T-cell (primary cell): ENCODE data around the gene BBS2. TPM values are rescaled to one million over a fixed set of nuclear protein-coding genes. Genes with fewer than 3 reads are reported as not detected.

Experiments used
- ATAC-seq, 4 experiments: fragments of 200-7000 bp in 3 of 4; fragments of 150-1000 bp in 1 of 4; cut with Tn5 transposase; replicated peaks in 1 of 4; 1 replicate in 3 of 4; 2 replicates in 1 of 4; pipeline ENCODE4 v1.10.0; 2021; ENCODE audit warnings: moderate library complexity in 3 of 4, mild to moderate bottlenecking in 2 of 4, moderate number of reproducible peaks in 1 of 4
- CTCF ChIA-PET, 2 donors: fragments of 300-600 bp; sonication (Branson Sonifier 250); formaldehyde crosslinking; loops; one replicate each; lab custom pipeline; 2022; ENCODE audit warnings: antibody characterized with exemption in 2 of 2; lab: Charles Lee
- POLR2A ChIA-PET, 2 donors: fragments of 300-600 bp; sonication (Branson Sonifier 250); formaldehyde crosslinking; loops; one replicate each; lab custom pipeline; 2022; ENCODE audit warnings: antibody characterized with exemption in 2 of 2; lab: Charles Lee
- DNase-seq, 35 experiments: peaks; one replicate each; pipeline versions ENCODE4 v3.0.0 to v3.0.0-alpha.2; 2013 to 2023
- H3K27ac ChIP-seq: one replicate; pipeline ENCODE4 v1.5.1; 2013; ENCODE audit warnings: low read length
- H3K27me3 ChIP-seq, 2 experiments: replicated peaks in 1 of 2; 1 replicate in 1 of 2; 2 replicates in 1 of 2; pipeline versions ENCODE4 v1.6.1 to v1.7.0; 2013; ENCODE audit warnings: low read length in 1 of 2, mixed read lengths in 1 of 2; ENCODE audit not compliant: control insufficient read depth in 2 of 2, insufficient read depth in 2 of 2; ENCODE audit errors: extremely low read depth in 1 of 2
- H3K36me3 ChIP-seq, 2 donors: 1 replicate in 1 of 2; 2 replicates in 1 of 2; pipeline versions ENCODE4 v1.6.1 to v1.7.0; 2013; ENCODE audit warnings: low read length in 1 of 2; ENCODE audit not compliant: control insufficient read depth in 2 of 2, insufficient read depth in 1 of 2; ENCODE audit errors: extremely low read depth in 1 of 2
- H3K4me1 ChIP-seq, 2 experiments: 1 replicate in 1 of 2; 2 replicates in 1 of 2; pipeline versions ENCODE4 v1.6.1 to v1.7.0; 2013; ENCODE audit warnings: low read length in 2 of 2, mixed read lengths in 1 of 2; ENCODE audit not compliant: insufficient read depth in 2 of 2, control insufficient read depth in 1 of 2; ENCODE audit errors: extremely low read depth in 1 of 2
- H3K4me3 ChIP-seq, 2 donors: 1 replicate in 1 of 2; 2 replicates in 1 of 2; pipeline versions ENCODE4 v1.5.1 to v1.7.0; 2013; ENCODE audit warnings: mild to moderate bottlenecking in 2 of 2, low read length in 1 of 2, moderate library complexity in 1 of 2; ENCODE audit not compliant: control insufficient read depth in 1 of 2; ENCODE audit errors: extremely low read depth in 1 of 2
- H3K9me3 ChIP-seq: 2 replicates; pipeline ENCODE4 v1.7.0; 2013
- H3K27ac Mint-ChIP-seq, 2 donors: one replicate each; pipeline ENCODE4 v1.8.0; 2020 to 2021; ENCODE audit warnings: mild to moderate bottlenecking in 2 of 2, mixed read lengths in 2 of 2
- H3K27me3 Mint-ChIP-seq, 2 donors: one replicate each; pipeline ENCODE4 v1.8.0; 2021 to 2022; ENCODE audit warnings: mixed read lengths in 2 of 2
- H3K36me3 Mint-ChIP-seq: one replicate; pipeline ENCODE4 v1.8.0; 2021; ENCODE audit warnings: mixed read lengths
- H3K4me1 Mint-ChIP-seq, 3 donors: one replicate each; pipeline ENCODE4 v1.8.0; 2020 to 2022; ENCODE audit warnings: mixed read lengths in 3 of 3, mild to moderate bottlenecking in 1 of 3
- H3K4me3 Mint-ChIP-seq, 3 donors: one replicate each; pipeline ENCODE4 v1.8.0; 2020 to 2022; ENCODE audit warnings: mild to moderate bottlenecking in 3 of 3, mixed read lengths in 3 of 3, moderate library complexity in 3 of 3
- H3K9me3 Mint-ChIP-seq, 3 donors: one replicate each; pipeline ENCODE4 v1.8.0; 2020 to 2022; ENCODE audit warnings: mixed read lengths in 3 of 3
- WGBS: methylation state at CpG from one replicate; pipeline ENCODE4 v1.1.5; 2013; ENCODE audit warnings: missing lambda C conversion rate; ENCODE audit not compliant: insufficient coverage; 5-methylcytosine and 5-hydroxymethylcytosine counted together
- total RNA-seq, 35 experiments: library from RNA in 6 of 35; stranded (reverse) in 6 of 35; fragments of 120-200 nt in 1 of 35; gene quantifications; one replicate each; pipeline versions ENCODE4 v1.2.1 to v1.2.4 and lab custom pipeline; 2013 to 2026

Gene BBS2
- total RNA-seq, 5 donors from 2014 or later (not counting 1 experiment from before 2014, with no cell fraction given): 63.1 to 84.6 (median 76.6) TPM

- Histone ChIP-seq H3K4me3 (no peak overlapping the region), H3K36me3 (peaks cover 3 to 26% of the 10 kb centered on the region in 2 donors), H3K4me1 (no peaks in the 10 kb centered on the region), H3K27me3 (no peaks in the 10 kb centered on the region), H3K9me3 (no peaks in the 10 kb centered on the region), H3K27ac (no peak overlapping the region)
- WGBS: no CpG with 5 or more reads among the region's 5 CpGs
- Mint-ChIP-seq H3K27me3 (no peaks in the 10 kb centered on the region), H3K4me1 (no peaks in the 10 kb centered on the region), H3K9me3 (no peaks in the 10 kb centered on the region), H3K27ac (no peak overlapping the region), H3K36me3 (peaks cover 37% of the 10 kb centered on the region), H3K4me3 (no peak overlapping the region)
- POLR2A ChIA-PET: no interaction called here
- ATAC-seq (no peak), DNase-seq (no peak)
- CTCF ChIA-PET: no interaction called here
Observed at GRCh38 chr16:56488035-56488434, 31.8 kb downstream of the BBS2 start.

GRCh38 chr16:56483394-56483793 lies 36.4 kb downstream of the BBS2 start:
- ATAC-seq: no peak
- no peaks in the 10 kb centered on the region for H3K4me1 ChIP-seq
- H3K36me3 ChIP-seq: peaks cover 9 to 53% of the 10 kb centered on the region in 2 donors
- no peaks in the 10 kb centered on the region for H3K27me3 ChIP-seq
- CTCF ChIA-PET: no interaction called here
- H3K9me3 ChIP-seq: no peaks in the 10 kb centered on the region
- no peak for DNase-seq
- no peak overlapping the region for H3K27ac ChIP-seq
- H3K4me1 Mint-ChIP-seq: peaks cover 0 to 6% (median 3%) of the 10 kb centered on the region in 3 donors
- no peak overlapping the region for H3K4me3 Mint-ChIP-seq
- H3K4me3 ChIP-seq: no peak overlapping the region
- no peaks in the 10 kb centered on the region for H3K9me3 Mint-ChIP-seq
- POLR2A ChIA-PET: no interaction called here
- no peak overlapping the region for H3K27ac Mint-ChIP-seq
- peaks cover 35% of the 10 kb centered on the region for H3K36me3 Mint-ChIP-seq
- H3K27me3 Mint-ChIP-seq: no peaks in the 10 kb centered on the region

GRCh38 chr16:56482683-56483236 lies 37.1 kb downstream of the BBS2 start:
- peaks cover 0 to 6% (median 3%) of the 10 kb centered on the region in 3 donors for H3K4me1 Mint-ChIP-seq
- H3K27ac ChIP-seq: no peak overlapping the region
- H3K36me3 ChIP-seq: peaks cover 9 to 56% of the 10 kb centered on the region in 2 donors
- DNase-seq (no peak), ATAC-seq (no peak)
- no peaks in the 10 kb centered on the region for H3K9me3 Mint-ChIP-seq
- peaks cover 35% of the 10 kb centered on the region for H3K36me3 Mint-ChIP-seq
- H3K9me3 ChIP-seq: no peaks in the 10 kb centered on the region
- WGBS: 88% methylated on average over 3 of the region's 5 CpGs
- no peak overlapping the region for H3K4me3 ChIP-seq
- H3K4me3 Mint-ChIP-seq: no peak overlapping the region
- POLR2A ChIA-PET: no interaction called here
- CTCF ChIA-PET: no interaction called here
- H3K27me3 ChIP-seq: no peaks in the 10 kb centered on the region
- H3K27ac Mint-ChIP-seq: no peak overlapping the region
- H3K27me3 Mint-ChIP-seq: no peaks in the 10 kb centered on the region
- H3K4me1 ChIP-seq: no peaks in the 10 kb centered on the region

- Mint-ChIP-seq H3K36me3 (peaks cover 44% of the 10 kb centered on the region), H3K27ac (no peak overlapping the region), H3K27me3 (no peaks in the 10 kb centered on the region), H3K4me1 (peaks cover 4 to 8% (median 6%) of the 10 kb centered on the region in 3 donors), H3K9me3 (no peaks in the 10 kb centered on the region), H3K4me3 (no peak overlapping the region)
- ChIA-PET CTCF (interaction anchor here in 1 of 2 donors (0.6 kb wide), 1 partner anchor 599 kb away, joined by 8 read pairs; no protein-coding TSS in a partner anchor), POLR2A (no interaction called here)
- Histone ChIP-seq H3K4me3 (no peak overlapping the region), H3K36me3 (peaks cover 9 to 65% of the 10 kb centered on the region in 2 donors), H3K9me3 (no peaks in the 10 kb centered on the region), H3K4me1 (no peaks in the 10 kb centered on the region), H3K27me3 (no peaks in the 10 kb centered on the region), H3K27ac (no peak overlapping the region)
- no peak for DNase-seq
- no peak for ATAC-seq
- WGBS: no CpG with 5 or more reads among the region's 2 CpGs
Observed at GRCh38 chr16:56481468-56482122, 38.2 kb downstream of the BBS2 start.

GRCh38 chr16:56480776-56481467 lies 38.9 kb downstream of the BBS2 start:
- no peak overlapping the region for H3K27ac ChIP-seq
- H3K4me3 Mint-ChIP-seq: no peak overlapping the region
- ATAC-seq: no peak
- H3K27me3 Mint-ChIP-seq: no peaks in the 10 kb centered on the region
- no peaks in the 10 kb centered on the region for H3K27me3 ChIP-seq
- peaks cover 9 to 72% of the 10 kb centered on the region in 2 donors for H3K36me3 ChIP-seq
- peak overlapping the region in 1 of 2 donors; percentile 12 for H3K27ac Mint-ChIP-seq
- H3K9me3 ChIP-seq: no peaks in the 10 kb centered on the region
- H3K36me3 Mint-ChIP-seq: peaks cover 42% of the 10 kb centered on the region
- peaks cover 4 to 8% (median 6%) of the 10 kb centered on the region in 3 donors for H3K4me1 Mint-ChIP-seq
- ChIA-PET POLR2A (no interaction called here), CTCF (no interaction called here)
- DNase-seq: no peak
- WGBS: 85% methylated on average over 4 of the region's 7 CpGs
- no peaks in the 10 kb centered on the region for H3K4me1 ChIP-seq
- H3K9me3 Mint-ChIP-seq: no peaks in the 10 kb centered on the region
- H3K4me3 ChIP-seq: no peak overlapping the region

- peaks cover 45% of the 10 kb centered on the region for H3K36me3 Mint-ChIP-seq
Observed at GRCh38 chr16:56479469-56479868, 40.4 kb downstream of the BBS2 start.

More at GRCh38 chr16:56479469-56479868, 40.4 kb downstream of the BBS2 start:
- WGBS: 92% methylated on average over 1 of the region's 2 CpGs
- Histone ChIP-seq H3K4me3 (no peak overlapping the region), H3K9me3 (no peaks in the 10 kb centered on the region), H3K27me3 (no peaks in the 10 kb centered on the region), H3K27ac (no peak overlapping the region), H3K36me3 (peaks cover 13 to 73% of the 10 kb centered on the region in 2 donors), H3K4me1 (no peaks in the 10 kb centered on the region)
- Mint-ChIP-seq H3K27ac (peak overlapping the region; percentile 1 to 2), H3K4me3 (no peak overlapping the region), H3K9me3 (no peaks in the 10 kb centered on the region), H3K4me1 (peaks cover 4 to 8% (median 6%) of the 10 kb centered on the region in 3 donors), H3K27me3 (no peaks in the 10 kb centered on the region)
- POLR2A ChIA-PET: no interaction called here
- no peak for DNase-seq
- ATAC-seq: no peak
- CTCF ChIA-PET: no interaction called here
